Parathyroid adenoma (tissue), 2 donors: ENCODE data around the gene TIMM22.

Source experiments
- H2AFZ ChIP-seq: fragments of 300-600 bp; sonication (generic); one replicate; pipeline ENCODE4 v1.7.0; 2017; ENCODE audit warnings: antibody characterized with exemption, mild to moderate bottlenecking
- H3K27ac ChIP-seq: fragments of 300-600 bp; sonication (generic); one replicate; pipeline ENCODE4 v1.7.0; 2017
- H3K27me3 ChIP-seq: fragments of 300-600 bp; sonication (generic); one replicate; pipeline ENCODE4 v1.7.0; 2017; ENCODE audit warnings: low read length; ENCODE audit not compliant: control insufficient read depth, insufficient read depth
- H3K36me3 ChIP-seq: fragments of 300-600 bp; sonication (generic); one replicate; pipeline ENCODE4 v1.7.0; 2017; ENCODE audit warnings: low read length; ENCODE audit not compliant: control insufficient read depth, insufficient read depth
- H3K4me1 ChIP-seq: fragments of 300-600 bp; sonication (generic); one replicate; pipeline ENCODE4 v1.7.0; 2017; ENCODE audit warnings: control low read depth
- H3K4me2 ChIP-seq: fragments of 300-600 bp; sonication (generic); one replicate; pipeline ENCODE4 v1.7.0; 2017; ENCODE audit warnings: low read length
- H3K4me3 ChIP-seq: fragments of 300-600 bp; sonication (generic); one replicate; pipeline ENCODE4 v1.7.0; 2017; ENCODE audit warnings: low read depth, low read length
- H3K79me2 ChIP-seq: fragments of 300-600 bp; sonication (generic); one replicate; pipeline ENCODE4 v1.7.0; 2017; ENCODE audit warnings: control low read depth
- H3K9ac ChIP-seq: fragments of 300-600 bp; sonication (generic); one replicate; pipeline ENCODE4 v1.7.0; 2017; ENCODE audit warnings: mild to moderate bottlenecking
- H3K9me3 ChIP-seq: fragments of 300-600 bp; sonication (generic); one replicate; pipeline ENCODE4 v1.7.0; 2017; ENCODE audit warnings: low read length; ENCODE audit not compliant: control insufficient read depth
- TF ChIP-seq, protein P1 (sequence below): fragments of 300-600 bp; sonication (generic); IDR thresholded peaks from one replicate; pipeline ENCODE4 v1.7.0; 2017; ENCODE audit warnings: antibody characterized with exemption, mild to moderate bottlenecking
- donor health status: primary hyperparathyroidism.

Gene TIMM22

DNA sequence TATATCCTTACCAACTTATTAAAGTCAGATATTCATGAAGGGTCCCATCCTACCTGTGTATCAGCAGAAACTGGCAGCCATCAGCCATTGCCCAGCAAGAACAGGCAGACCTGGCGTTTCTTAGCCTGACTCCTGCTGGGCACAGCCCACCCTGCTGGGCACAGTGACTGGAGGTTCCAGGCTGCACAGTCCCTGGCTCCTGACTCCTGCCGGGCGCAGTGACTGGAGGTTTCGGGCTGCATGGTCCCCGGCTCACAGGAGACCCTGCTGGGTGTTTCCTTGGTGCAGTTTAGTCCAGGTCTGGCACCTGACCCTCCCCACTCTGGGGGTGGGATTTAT is 6.7 kb downstream of the TIMM22 start:
- no peaks in the 10 kb centered on the region for H3K79me2 ChIP-seq
- no peaks in the 10 kb centered on the region for H3K27me3 ChIP-seq
- no peak overlapping the region for H2AFZ ChIP-seq
- TF ChIP-seq, protein P1, sequence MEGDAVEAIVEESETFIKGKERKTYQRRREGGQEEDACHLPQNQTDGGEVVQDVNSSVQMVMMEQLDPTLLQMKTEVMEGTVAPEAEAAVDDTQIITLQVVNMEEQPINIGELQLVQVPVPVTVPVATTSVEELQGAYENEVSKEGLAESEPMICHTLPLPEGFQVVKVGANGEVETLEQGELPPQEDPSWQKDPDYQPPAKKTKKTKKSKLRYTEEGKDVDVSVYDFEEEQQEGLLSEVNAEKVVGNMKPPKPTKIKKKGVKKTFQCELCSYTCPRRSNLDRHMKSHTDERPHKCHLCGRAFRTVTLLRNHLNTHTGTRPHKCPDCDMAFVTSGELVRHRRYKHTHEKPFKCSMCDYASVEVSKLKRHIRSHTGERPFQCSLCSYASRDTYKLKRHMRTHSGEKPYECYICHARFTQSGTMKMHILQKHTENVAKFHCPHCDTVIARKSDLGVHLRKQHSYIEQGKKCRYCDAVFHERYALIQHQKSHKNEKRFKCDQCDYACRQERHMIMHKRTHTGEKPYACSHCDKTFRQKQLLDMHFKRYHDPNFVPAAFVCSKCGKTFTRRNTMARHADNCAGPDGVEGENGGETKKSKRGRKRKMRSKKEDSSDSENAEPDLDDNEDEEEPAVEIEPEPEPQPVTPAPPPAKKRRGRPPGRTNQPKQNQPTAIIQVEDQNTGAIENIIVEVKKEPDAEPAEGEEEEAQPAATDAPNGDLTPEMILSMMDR: no peak
- H3K36me3 ChIP-seq: no peaks in the 10 kb centered on the region
- no peak overlapping the region for H3K4me2 ChIP-seq
- H3K9me3 ChIP-seq: no peaks in the 10 kb centered on the region
- H3K27ac ChIP-seq: no peak overlapping the region
- no peak overlapping the region for H3K4me3 ChIP-seq
- H3K4me1 ChIP-seq: peaks cover 15% of the 10 kb centered on the region
- no peak overlapping the region for H3K9ac ChIP-seq

DNA sequence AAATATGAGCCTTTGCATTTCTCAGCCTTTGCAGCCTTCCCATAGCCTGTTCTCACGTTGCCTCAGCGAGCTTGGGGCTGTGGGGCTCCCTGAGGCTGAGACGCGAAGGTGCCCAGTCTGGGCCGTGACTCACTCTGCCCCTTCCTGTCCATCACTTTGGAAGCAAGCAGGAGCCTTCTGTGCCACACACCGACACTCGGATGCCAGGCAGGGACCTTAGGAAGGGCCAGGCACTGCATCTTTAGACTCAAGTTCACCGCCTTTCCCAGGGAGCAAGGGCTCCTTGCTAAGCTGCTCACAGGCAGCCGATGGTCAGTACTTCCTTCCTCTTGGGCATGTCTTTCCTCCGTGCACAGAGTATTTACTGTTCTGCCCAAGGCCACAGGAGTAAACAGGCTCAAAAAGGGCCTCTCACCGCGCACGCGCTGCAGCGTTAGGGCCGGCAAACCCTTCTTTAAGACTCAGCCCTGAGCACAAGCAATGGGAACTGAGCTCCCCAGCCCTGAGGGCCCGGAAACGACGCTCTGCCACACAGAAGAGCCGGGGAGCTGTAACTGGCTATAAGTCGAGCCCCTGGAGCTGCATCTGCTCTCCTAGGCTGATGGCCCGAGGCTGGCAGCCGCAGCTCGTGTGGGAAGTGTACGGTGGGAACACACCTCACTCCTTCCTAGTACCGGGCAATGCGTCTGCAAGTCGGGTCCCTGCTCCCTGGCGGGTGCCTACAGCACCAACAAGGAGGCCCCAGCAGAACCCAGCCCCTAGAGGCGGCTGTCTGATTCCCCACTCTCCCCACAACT is 7.2 kb downstream of the TIMM22 start:
- no peak overlapping the region for H3K4me2 ChIP-seq
- H3K79me2 ChIP-seq: no peaks in the 10 kb centered on the region
- H3K9ac ChIP-seq: no peak overlapping the region
- H3K27me3 ChIP-seq: no peaks in the 10 kb centered on the region
- TF ChIP-seq, protein P1: no peak
- H2AFZ ChIP-seq: no peak overlapping the region
- no peak overlapping the region for H3K27ac ChIP-seq
- no peaks in the 10 kb centered on the region for H3K36me3 ChIP-seq
- H3K4me3 ChIP-seq: no peak overlapping the region
- H3K4me1 ChIP-seq: peaks cover 15% of the 10 kb centered on the region
- no peaks in the 10 kb centered on the region for H3K9me3 ChIP-seq

DNA sequence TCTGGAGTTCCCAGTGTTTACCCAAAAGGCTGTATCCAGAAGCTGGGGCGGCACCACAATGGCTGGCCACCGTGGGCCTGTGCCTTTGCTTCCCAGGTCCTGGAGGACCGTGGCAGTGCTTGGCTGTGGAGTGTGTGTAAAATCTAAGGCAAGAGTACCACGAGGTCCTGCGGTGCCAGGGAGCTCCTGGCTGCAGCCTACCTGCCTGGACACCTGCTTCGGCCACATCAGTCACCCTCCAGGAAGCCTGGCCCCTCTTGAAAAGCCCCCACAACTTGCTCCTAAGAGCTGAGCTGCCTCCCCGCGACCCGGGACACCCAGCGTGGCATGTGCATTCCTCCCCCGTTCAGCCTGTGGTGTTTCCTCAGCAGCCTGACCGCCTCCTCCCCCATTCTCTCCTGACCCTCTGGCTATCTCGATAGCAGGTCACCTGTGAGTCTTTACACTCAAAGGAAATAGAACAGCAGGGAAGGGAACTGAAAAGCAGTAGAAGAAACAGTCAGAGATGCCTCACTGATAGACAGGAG is 7.9 kb downstream of the TIMM22 start:
- no peak overlapping the region for H3K9ac ChIP-seq
- no peaks in the 10 kb centered on the region for H3K27me3 ChIP-seq
- H2AFZ ChIP-seq: no peak overlapping the region
- H3K4me3 ChIP-seq: no peak overlapping the region
- no peaks in the 10 kb centered on the region for H3K9me3 ChIP-seq
- H3K79me2 ChIP-seq: no peaks in the 10 kb centered on the region
- H3K4me2 ChIP-seq: peak overlapping the region; percentile 61
- H3K27ac ChIP-seq: no peak overlapping the region
- TF ChIP-seq, protein P1: no peak
- H3K4me1 ChIP-seq: peaks cover 15% of the 10 kb centered on the region
- H3K36me3 ChIP-seq: no peaks in the 10 kb centered on the region

DNA sequence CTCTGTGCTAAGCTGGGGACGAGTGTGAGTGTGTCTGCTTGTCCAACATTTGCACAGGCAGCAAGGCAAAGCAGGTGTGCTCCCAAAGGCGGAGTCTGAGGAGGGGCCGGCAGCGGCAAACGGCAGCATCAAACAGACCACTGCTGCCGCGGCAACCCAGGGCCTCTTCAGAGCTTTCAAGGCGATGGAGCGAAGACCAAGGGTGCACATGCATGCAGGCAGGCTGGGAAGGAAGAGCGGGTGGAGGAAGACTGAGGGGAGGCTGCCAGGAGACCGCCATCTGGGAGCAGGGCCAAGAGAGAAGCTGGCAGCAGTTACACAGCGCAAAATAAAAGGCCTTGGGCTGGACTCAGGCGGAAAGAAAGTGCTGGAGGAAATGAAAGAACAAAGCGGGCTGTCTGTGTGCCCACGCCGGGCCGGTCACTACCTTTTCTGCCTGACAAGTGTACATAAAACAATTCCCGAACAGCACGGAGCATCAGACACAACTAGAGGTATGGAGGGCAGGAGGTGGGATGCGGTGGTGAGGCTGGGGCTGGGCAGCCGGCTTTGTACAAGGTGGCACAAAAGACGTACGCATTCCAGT is 8.5 kb downstream of the TIMM22 start:
- no peak overlapping the region for H3K27ac ChIP-seq
- H3K36me3 ChIP-seq: no peaks in the 10 kb centered on the region
- peak overlapping the region; percentile 39 for H3K4me3 ChIP-seq
- TF ChIP-seq, protein P1: no peak
- no peaks in the 10 kb centered on the region for H3K79me2 ChIP-seq
- peaks cover 15% of the 10 kb centered on the region for H3K4me1 ChIP-seq
- no peaks in the 10 kb centered on the region for H3K9me3 ChIP-seq
- peak overlapping the region; percentile 61 for H3K4me2 ChIP-seq
- no peaks in the 10 kb centered on the region for H3K27me3 ChIP-seq
- no peak overlapping the region for H2AFZ ChIP-seq
- H3K9ac ChIP-seq: no peak overlapping the region
